ENCODE measurements around the gene OTOG. TPM values are rescaled to one million over a fixed set of nuclear protein-coding genes. Genes with fewer than 3 reads are reported as not detected.

Gene OTOG
- total RNA-seq, 1 experiment from 2014 or later = 0.69 TPM

- Histone ChIP-seq H3K36me3 (replicated peaks; ENCODE audit: control insufficient read depth, insufficient read depth, low read length) (no peaks in the 10 kb centered on the region), H3K4me3 (ENCODE audit: insufficient read depth, low read depth, low read length) (no peak overlapping the region), H3K27me3 (ENCODE audit: control insufficient read depth, insufficient read depth, low read length) (no peaks in the 10 kb centered on the region)
- DNase-seq = peak; percentile 7
Observed at GRCh38 chr11:17637901-17638300, 90.8 kb downstream of the OTOG start.

- peak; percentile 10 for DNase-seq
- H3K4me3 ChIP-seq (ENCODE audit: insufficient read depth, low read depth, low read length) = no peak overlapping the region
- no peaks in the 10 kb centered on the region for H3K36me3 ChIP-seq (replicated peaks; ENCODE audit: control insufficient read depth, insufficient read depth, low read length)
- no peaks in the 10 kb centered on the region for H3K27me3 ChIP-seq (ENCODE audit: control insufficient read depth, insufficient read depth, low read length)
Observed at GRCh38 chr11:17638311-17638710, 91.3 kb downstream of the OTOG start.

GRCh38 chr11:17639091-17639490 lies 92.0 kb downstream of the OTOG start:
- Histone ChIP-seq H3K27me3 (ENCODE audit: control insufficient read depth, insufficient read depth, low read length) (no peaks in the 10 kb centered on the region), H3K36me3 (replicated peaks; ENCODE audit: control insufficient read depth, insufficient read depth, low read length) (no peaks in the 10 kb centered on the region), H3K4me3 (ENCODE audit: insufficient read depth, low read depth, low read length) (no peak overlapping the region)
- DNase-seq = peak; percentile 4

- DNase-seq = no peak
- H3K36me3 ChIP-seq (replicated peaks; ENCODE audit: control insufficient read depth, insufficient read depth, low read length) = no peaks in the 10 kb centered on the region
- H3K27me3 ChIP-seq (ENCODE audit: control insufficient read depth, insufficient read depth, low read length) = no peaks in the 10 kb centered on the region
- no peak overlapping the region for H3K4me3 ChIP-seq (ENCODE audit: insufficient read depth, low read depth, low read length)
Observed at GRCh38 chr11:17639781-17640180, 92.7 kb downstream of the OTOG start.

GRCh38 chr11:17640493-17641164 lies 93.6 kb downstream of the OTOG start:
- H3K4me3 ChIP-seq (ENCODE audit: insufficient read depth, low read depth, low read length) = no peak overlapping the region
- no peaks in the 10 kb centered on the region for H3K36me3 ChIP-seq (replicated peaks; ENCODE audit: control insufficient read depth, insufficient read depth, low read length)
- DNase-seq = peak; percentile 39
- H3K27me3 ChIP-seq (ENCODE audit: control insufficient read depth, insufficient read depth, low read length) = no peaks in the 10 kb centered on the region

- Histone ChIP-seq H3K4me3 (ENCODE audit: insufficient read depth, low read depth, low read length) (no peak overlapping the region), H3K36me3 (replicated peaks; ENCODE audit: control insufficient read depth, insufficient read depth, low read length) (no peaks in the 10 kb centered on the region), H3K27me3 (ENCODE audit: control insufficient read depth, insufficient read depth, low read length) (no peaks in the 10 kb centered on the region)
- peak; percentile 20 for DNase-seq
Observed at GRCh38 chr11:17641792-17642350, 94.8 kb downstream of the OTOG start.

GRCh38 chr11:17642370-17642769 lies 95.3 kb downstream of the OTOG start:
- H3K4me3 ChIP-seq (ENCODE audit: insufficient read depth, low read depth, low read length) = no peak overlapping the region
- no peaks in the 10 kb centered on the region for H3K36me3 ChIP-seq (replicated peaks; ENCODE audit: control insufficient read depth, insufficient read depth, low read length)
- DNase-seq = no peak
- H3K27me3 ChIP-seq (ENCODE audit: control insufficient read depth, insufficient read depth, low read length) = no peaks in the 10 kb centered on the region

- Histone ChIP-seq H3K4me3 (ENCODE audit: insufficient read depth, low read depth, low read length) (no peak overlapping the region), H3K27me3 (ENCODE audit: control insufficient read depth, insufficient read depth, low read length) (no peaks in the 10 kb centered on the region), H3K36me3 (replicated peaks; ENCODE audit: control insufficient read depth, insufficient read depth, low read length) (no peaks in the 10 kb centered on the region)
- DNase-seq = peak; percentile 22
Observed at GRCh38 chr11:17642980-17643379, 95.9 kb downstream of the OTOG start.

GRCh38 chr11:17643506-17644405 lies 96.7 kb downstream of the OTOG start:
- Histone ChIP-seq H3K4me3 (ENCODE audit: insufficient read depth, low read depth, low read length) (no peak overlapping the region), H3K27me3 (ENCODE audit: control insufficient read depth, insufficient read depth, low read length) (0 out of 2 replicates have a peak, but pooled peaks cover 2% of the 10 kb centered on the region), H3K36me3 (replicated peaks; ENCODE audit: control insufficient read depth, insufficient read depth, low read length) (no peaks in the 10 kb centered on the region)
- peak; percentile 16 for DNase-seq

- DNase-seq = peak; percentile 68
- Histone ChIP-seq H3K27me3 (ENCODE audit: control insufficient read depth, insufficient read depth, low read length) (peaks cover 2% of the 10 kb centered on the region; the same call in 1 of the 2 replicates), H3K36me3 (replicated peaks; ENCODE audit: control insufficient read depth, insufficient read depth, low read length) (no peaks in the 10 kb centered on the region)
Observed at GRCh38 chr11:17645190-17645970, 98.3 kb downstream of the OTOG start.

GRCh38 chr11:17646451-17647145 lies 99.5 kb downstream of the OTOG start:
- peak; percentile 42 for DNase-seq
- H3K4me3 ChIP-seq (ENCODE audit: insufficient read depth, low read depth, low read length) = no peak overlapping the region
- H3K27me3 ChIP-seq (ENCODE audit: control insufficient read depth, insufficient read depth, low read length) = peaks cover 5% of the 10 kb centered on the region
- no peaks in the 10 kb centered on the region for H3K36me3 ChIP-seq (replicated peaks; ENCODE audit: control insufficient read depth, insufficient read depth, low read length)

More at GRCh38 chr11:17645190-17645970, 98.3 kb downstream of the OTOG start:
- no peak overlapping the region for H3K4me3 ChIP-seq (ENCODE audit: insufficient read depth, low read depth, low read length)

- peak; percentile 9 for DNase-seq
- Histone ChIP-seq H3K4me3 (ENCODE audit: insufficient read depth, low read depth, low read length) (no peak overlapping the region), H3K27me3 (ENCODE audit: control insufficient read depth, insufficient read depth, low read length) (peaks cover 6% of the 10 kb centered on the region), H3K36me3 (replicated peaks; ENCODE audit: control insufficient read depth, insufficient read depth, low read length) (no peaks in the 10 kb centered on the region)
Observed at GRCh38 chr11:17648528-17648927, 101.5 kb downstream of the OTOG start.

- DNase-seq = peak; percentile 4
- Histone ChIP-seq H3K4me3 (ENCODE audit: insufficient read depth, low read depth, low read length) (no peak overlapping the region), H3K36me3 (replicated peaks; ENCODE audit: control insufficient read depth, insufficient read depth, low read length) (no peaks in the 10 kb centered on the region), H3K27me3 (ENCODE audit: control insufficient read depth, insufficient read depth, low read length) (peaks cover 6% of the 10 kb centered on the region)
Observed at GRCh38 chr11:17649261-17649660, 102.2 kb downstream of the OTOG start.

- no peaks in the 10 kb centered on the region for H3K36me3 ChIP-seq (replicated peaks; ENCODE audit: control insufficient read depth, insufficient read depth, low read length)
- H3K4me3 ChIP-seq (ENCODE audit: insufficient read depth, low read depth, low read length) = no peak overlapping the region
- DNase-seq = peak; percentile 12
- peaks cover 6% of the 10 kb centered on the region for H3K27me3 ChIP-seq (ENCODE audit: control insufficient read depth, insufficient read depth, low read length)
Observed at GRCh38 chr11:17649696-17650095, 102.6 kb downstream of the OTOG start.
